HL-60 (cell line): ENCODE data around the gene LAMTOR2.

Experiments used
- DNase-seq, 2 experiments: peaks; one replicate each; pipeline ENCODE4 v3.0.0-alpha.2; 2010 to 2020; ENCODE audit warnings: low read depth in 1 of 2, low spot score in 1 of 2
- H3K27ac ChIP-seq: fragments of 250-450 bp; sonication (Bioruptor Pico); replicated peaks from 2 replicates; pipeline ENCODE4 v1.5.1; 2020; ENCODE audit warnings: mild to moderate bottlenecking, moderate library complexity
- H3K27me3 ChIP-seq: fragments of 250-450 bp; sonication (Bioruptor Pico); 2 replicates; pipeline ENCODE4 v1.5.1; 2021; ENCODE audit warnings: mild to moderate bottlenecking, moderate library complexity; ENCODE audit not compliant: insufficient read depth, poor library complexity, severe bottlenecking
- H3K4me3 ChIP-seq: replicated peaks from 2 replicates; pipeline ENCODE4 v1.5.1; 2011; ENCODE audit warnings: mild to moderate bottlenecking, control low read depth, low read length; ENCODE audit not compliant: insufficient read depth
- CTCF ChIP-seq: IDR thresholded peaks from one replicate; pipeline ENCODE4 v1.5.1; 2011; ENCODE audit warnings: low read length, control low read depth, inconsistent platforms; ENCODE audit not compliant: insufficient read depth
- GABPA ChIP-seq: IDR thresholded peaks from 2 replicates; pipeline ENCODE4 v1.6.1; 2012; ENCODE audit warnings: low read depth
- POLR2AphosphoS5 ChIP-seq: IDR thresholded peaks from 2 replicates; pipeline ENCODE4 v1.6.1; 2012; ENCODE audit warnings: low read depth
- REST ChIP-seq: IDR thresholded peaks from 2 replicates; pipeline ENCODE4 v1.6.1; 2012; ENCODE audit warnings: low read depth; ENCODE audit not compliant: insufficient replicate concordance
- SPI1 ChIP-seq: IDR thresholded peaks from 2 replicates; pipeline ENCODE4 v1.6.1; 2012; ENCODE audit warnings: low read depth, mild to moderate bottlenecking, borderline replicate concordance

Gene LAMTOR2

GRCh38 chr1:156078728-156079127, 24.1 kb downstream of the LAMTOR2 start:
- H3K27ac ChIP-seq: no peak overlapping the region
- DNase-seq: no peak
- peaks cover 10% of the 10 kb centered on the region for H3K27me3 ChIP-seq
- TF ChIP-seq SPI1 (no peak), REST (no peak), POLR2AphosphoS5 (no peak), CTCF (no peak), GABPA (no peak)
- H3K4me3 ChIP-seq: no peak overlapping the region

- H3K27ac ChIP-seq: no peak overlapping the region
- no peak for DNase-seq
- TF ChIP-seq CTCF (no peak), POLR2AphosphoS5 (no peak), REST (no peak), GABPA (no peak), SPI1 (no peak)
- H3K27me3 ChIP-seq: peaks cover 10% of the 10 kb centered on the region
- H3K4me3 ChIP-seq: no peak overlapping the region
Measured at GRCh38 chr1:156079762-156080161, 25.2 kb downstream of the LAMTOR2 start.

GRCh38 chr1:156080241-156080862, 25.8 kb downstream of the LAMTOR2 start:
- TF ChIP-seq POLR2AphosphoS5: no peak
- TF ChIP-seq REST: no peak
- TF ChIP-seq GABPA: no peak
- TF ChIP-seq SPI1: no peak
- TF ChIP-seq CTCF: no peak
- no peak for DNase-seq
- H3K27ac ChIP-seq: no peak overlapping the region
- no peak overlapping the region for H3K4me3 ChIP-seq
- peaks cover 10% of the 10 kb centered on the region for H3K27me3 ChIP-seq
